EL (cell line): ENCODE results near the gene CRHR2.
A peak's percentile ranks its signal among the peaks of the same experiment; 100 is the strongest.
"Not testable (repeated sequence)": the region's sequence is repeated elsewhere in the genome, so short reads cannot be mapped to it uniquely, and the experiment has no call there.

Experiments used
- DNase-seq: peaks from one replicate; pipeline ENCODE4 v3.0.0-alpha.2; 2016

CRHR2 gene

GRCh38 chr7:30682212-30683083 lies at the start of gene CRHR2:
CRHR2 (minus strand) TSS chr7:30682456; CDS start chr7:30682280, 176 bp downstream.
- no peak for DNase-seq

- no peak for DNase-seq
Measured at GRCh38 chr7:30731581-30731980, 49.3 kb upstream of the CRHR2 start.

- no peak for DNase-seq
Measured at GRCh38 chr7:30730996-30731395, 48.7 kb upstream of the CRHR2 start.

GRCh38 chr7:30730097-30730496 lies 47.8 kb upstream of the CRHR2 start:
- DNase-seq = no peak

- DNase-seq = no peak
Measured at GRCh38 chr7:30729642-30730041, 47.4 kb upstream of the CRHR2 start.

GRCh38 chr7:30728591-30729100 lies 46.4 kb upstream of the CRHR2 start:
- DNase-seq = no peak

GRCh38 chr7:30727061-30727945 lies 45.0 kb upstream of the CRHR2 start:
- DNase-seq = no peak

GRCh38 chr7:30726296-30727006 lies 44.2 kb upstream of the CRHR2 start:
- no peak for DNase-seq

GRCh38 chr7:30723776-30724175 lies 41.5 kb upstream of the CRHR2 start:
- DNase-seq = no peak

GRCh38 chr7:30722671-30723070 lies 40.4 kb upstream of the CRHR2 start:
- DNase-seq = no peak

- DNase-seq = no peak
Measured at GRCh38 chr7:30722187-30722586, 39.9 kb upstream of the CRHR2 start.

- DNase-seq = no peak
Measured at GRCh38 chr7:30721211-30721610, 39.0 kb upstream of the CRHR2 start.

GRCh38 chr7:30719434-30719833 lies 37.2 kb upstream of the CRHR2 start:
- not testable (repeated sequence) for DNase-seq

- peak; percentile 32 for DNase-seq
Measured at GRCh38 chr7:30717181-30717580, 34.9 kb upstream of the CRHR2 start.

GRCh38 chr7:30714129-30714528 lies 31.9 kb upstream of the CRHR2 start:
- DNase-seq = no peak

GRCh38 chr7:30713392-30713791 lies 31.1 kb upstream of the CRHR2 start:
- peak; percentile 9 for DNase-seq

- no peak for DNase-seq
Measured at GRCh38 chr7:30710669-30711068, 28.4 kb upstream of the CRHR2 start.

GRCh38 chr7:30709549-30709948 lies 27.3 kb upstream of the CRHR2 start:
- no peak for DNase-seq

GRCh38 chr7:30708983-30709382 lies 26.7 kb upstream of the CRHR2 start:
- no peak for DNase-seq

GRCh38 chr7:30708412-30708811 lies 26.2 kb upstream of the CRHR2 start:
- no peak for DNase-seq

GRCh38 chr7:30707391-30708357 lies 25.4 kb upstream of the CRHR2 start:
- no peak for DNase-seq

- DNase-seq = no peak
Measured at GRCh38 chr7:30706908-30707307, 24.7 kb upstream of the CRHR2 start.
